Prostate gland (tissue), 2 donors: ENCODE measurements around the gene SF3B6.

ENCODE experiments used
- CTCF ChIP-seq, 4 experiments: fragments of 200-600 bp in 2 of 4; fragments of 450-650 bp in 2 of 4; sonication (generic) in 2 of 4; IDR thresholded peaks; 1 replicate in 3 of 4; 2 replicates in 1 of 4; pipeline ENCODE4 v1.5.1; 2016 to 2019; ENCODE audit warnings: antibody characterized with exemption in 4 of 4, mild to moderate bottlenecking in 2 of 4, moderate library complexity in 2 of 4
- POLR2A ChIP-seq: fragments of 450-650 bp; IDR thresholded peaks from one replicate; pipeline ENCODE4 v1.6.1; 2016; ENCODE audit warnings: antibody characterized with exemption, mild to moderate bottlenecking

GRCh38 chr2:24018241-24018640 lies 57.9 kb downstream of the SF3B6 start:
- TF ChIP-seq CTCF (IDR thresholded peaks at IDR 0.05) (no peak), POLR2A (no peak)
